PC-9 (cell line): ENCODE results near the gene FBH1. TPM values are rescaled to one million over a fixed set of nuclear protein-coding genes. Genes with fewer than 3 reads are reported as not detected.

ENCODE experiments used
- BruUV-seq: library from RNA; stranded (reverse); fragments of 400-500 nt; replicated peaks from 2 replicates; lab custom pipeline; 2021; lab: Mats Ljungman, UMichigan
- CTCF ChIA-PET: fragments of 300-600 bp; sonication (Branson Sonifier 250); formaldehyde crosslinking; loops from one replicate; lab custom pipeline; 2022; ENCODE audit warnings: antibody characterized with exemption; lab: Charles Lee
- POLR2A ChIA-PET: fragments of 300-600 bp; sonication (Branson Sonifier 250); formaldehyde crosslinking; loops from one replicate; lab custom pipeline; 2022; ENCODE audit warnings: antibody characterized with exemption; ENCODE audit not compliant: unreplicated experiment; lab: Charles Lee
- DNase-seq, 2 experiments: peaks; one replicate each; pipeline versions ENCODE4 v3.0.0 to v3.0.0-alpha.2; 2015 to 2022; ENCODE audit warnings: mixed read lengths in 1 of 2
- H2AFZ ChIP-seq: fragments of 200-600 bp; sonication (generic); 2 replicates; pipeline ENCODE4 v1.8.1; 2017; ENCODE audit warnings: antibody characterized with exemption
- H3F3A ChIP-seq: fragments of 200-600 bp; sonication (generic); 2 replicates; pipeline ENCODE4 v1.8.1; 2017; ENCODE audit warnings: antibody characterized with exemption, mild to moderate bottlenecking, low read depth; ENCODE audit not compliant: insufficient read depth
- H3K27ac ChIP-seq: fragments of 200-600 bp; sonication (generic); 2 replicates; pipeline ENCODE4 v1.6.1; 2016; ENCODE audit warnings: mixed run types
- H3K27me3 ChIP-seq: fragments of 200-600 bp; sonication (generic); 2 replicates; pipeline ENCODE4 v1.6.1; 2016; ENCODE audit warnings: low read depth, mixed run types; ENCODE audit not compliant: insufficient read depth
- H3K36me3 ChIP-seq: fragments of 200-600 bp; sonication (generic); 2 replicates; pipeline ENCODE4 v1.6.1; 2016; ENCODE audit warnings: low read depth, mixed run types
- H3K4me1 ChIP-seq: fragments of 200-600 bp; sonication (generic); replicated peaks from 2 replicates; pipeline ENCODE4 v1.6.1; 2016; ENCODE audit warnings: mixed run types; ENCODE audit not compliant: insufficient read depth
- H3K4me2 ChIP-seq: fragments of 200-600 bp; sonication (generic); 2 replicates; pipeline ENCODE4 v1.6.1; 2017; ENCODE audit warnings: mixed run types
- H3K4me3 ChIP-seq: fragments of 200-600 bp; sonication (generic); 2 replicates; pipeline ENCODE4 v1.6.1; 2016; ENCODE audit warnings: mixed run types
- H3K79me2 ChIP-seq: fragments of 200-600 bp; sonication (generic); 2 replicates; pipeline ENCODE4 v1.6.1; 2017; ENCODE audit warnings: low read depth, mixed run types
- H3K9me2 ChIP-seq: fragments of 200-600 bp; sonication (generic); 2 replicates; pipeline ENCODE4 v1.8.1; 2017; ENCODE audit warnings: mild to moderate bottlenecking; ENCODE audit not compliant: insufficient read depth
- H3K9me3 ChIP-seq: fragments of 200-600 bp; sonication (generic); 2 replicates; pipeline ENCODE4 v1.8.1; 2016; ENCODE audit warnings: low read depth; ENCODE audit not compliant: insufficient read depth
- H4K20me1 ChIP-seq: fragments of 200-600 bp; sonication (generic); 2 replicates; pipeline ENCODE4 v1.8.1; 2017; ENCODE audit not compliant: insufficient read depth
- CTCF ChIP-seq: fragments of 200-600 bp; sonication (generic); conservative IDR thresholded peaks from 2 replicates; pipeline ENCODE4 v1.6.1; 2017; ENCODE audit warnings: mixed run types, antibody characterized with exemption, mild to moderate bottlenecking, moderate library complexity
- EZH2 ChIP-seq: fragments of 200-600 bp; sonication (generic); IDR thresholded peaks from 2 replicates; pipeline ENCODE4 v1.8.0; 2017; ENCODE audit warnings: antibody characterized with exemption, low read depth
- intact Hi-C: fragments of 100-400 bp; cut with micrococcal nuclease; formaldehyde crosslinking; loops from one replicate; pipeline ENCODE4 v1.10.0; 2022; ENCODE audit not compliant: unreplicated experiment
- total RNA-seq: library from RNA; stranded (reverse); gene quantifications from 2 replicates; pipeline ENCODE4 v1.2.3, GENCODE V29; 2021

Gene FBH1
- total RNA-seq, 1 experiment from 2014 or later: 68.0 TPM

- Histone ChIP-seq H3K36me3 (no peaks in the 10 kb centered on the region), H3K9me2 (no peaks in the 10 kb centered on the region), H4K20me1 (no peaks in the 10 kb centered on the region), H2AFZ (no peak overlapping the region), H3K79me2 (peaks cover 38% of the 10 kb centered on the region), H3K9me3 (no peaks in the 10 kb centered on the region), H3F3A (no peaks in the 10 kb centered on the region), H3K27me3 (no peaks in the 10 kb centered on the region), H3K4me2 (no peak overlapping the region), H3K4me3 (no peak overlapping the region), H3K27ac (no peak overlapping the region), H3K4me1 (peaks cover 10% of the 10 kb centered on the region)
- CTCF ChIA-PET: no interaction called here
- POLR2A ChIA-PET: no interaction called here
- no peak for TF ChIP-seq EZH2
- TF ChIP-seq CTCF: no peak
- intact Hi-C loops: loop anchor here (5.0 kb wide), 2 partner anchors 194 to 509 kb away; partner anchors contain the start of gene RBM17
- DNase-seq: no peak
- BruUV-seq: no TSS peak
Observed at GRCh38 chr10:5893321-5893720, 3.3 kb downstream of the FBH1 start.

- H3K9me2 ChIP-seq: no peaks in the 10 kb centered on the region
- TF ChIP-seq EZH2: no peak
- POLR2A ChIA-PET: interaction anchor here (0.6 kb wide), 1 partner anchor 488 kb away, joined by 3 read pairs; no protein-coding TSS in a partner anchor
- no TSS peak for BruUV-seq
- no peaks in the 10 kb centered on the region for H3F3A ChIP-seq
- H3K79me2 ChIP-seq: peaks cover 31% of the 10 kb centered on the region
- CTCF ChIA-PET: no interaction called here
- no peaks in the 10 kb centered on the region for H4K20me1 ChIP-seq
- no peak for DNase-seq
- peaks cover 6% of the 10 kb centered on the region for H3K4me1 ChIP-seq
- no peak overlapping the region for H3K4me3 ChIP-seq
- intact Hi-C loops: loop anchor here (5.0 kb wide), 2 partner anchors 193 to 508 kb away; partner anchors contain the start of gene RBM17
- H2AFZ ChIP-seq: no peak overlapping the region
- no peak overlapping the region for H3K4me2 ChIP-seq
- no peak overlapping the region for H3K27ac ChIP-seq
- no peaks in the 10 kb centered on the region for H3K9me3 ChIP-seq
- H3K36me3 ChIP-seq: no peaks in the 10 kb centered on the region
- no peaks in the 10 kb centered on the region for H3K27me3 ChIP-seq
Observed at GRCh38 chr10:5894403-5894802, 4.4 kb downstream of the FBH1 start.

GRCh38 chr10:5894873-5895272, 4.8 kb downstream of the FBH1 start:
- no peaks in the 10 kb centered on the region for H3K36me3 ChIP-seq
- TF ChIP-seq EZH2: no peak
- no peak for TF ChIP-seq CTCF
- CTCF ChIA-PET: no interaction called here
- no peaks in the 10 kb centered on the region for H3K27me3 ChIP-seq
- no peak overlapping the region for H3K27ac ChIP-seq
- no peaks in the 10 kb centered on the region for H4K20me1 ChIP-seq
- no peak overlapping the region for H3K4me2 ChIP-seq
- H3K4me1 ChIP-seq: peaks cover 6% of the 10 kb centered on the region
- POLR2A ChIA-PET: no interaction called here
- H3K4me3 ChIP-seq: no peak overlapping the region
- H3K79me2 ChIP-seq: peaks cover 31% of the 10 kb centered on the region
- BruUV-seq: no TSS peak
- DNase-seq: no peak
- no peaks in the 10 kb centered on the region for H3K9me2 ChIP-seq
- no peak overlapping the region for H2AFZ ChIP-seq
- intact Hi-C loops: loop anchor here (5.0 kb wide), 2 partner anchors 192 to 507 kb away; partner anchors contain the start of gene RBM17
- no peaks in the 10 kb centered on the region for H3K9me3 ChIP-seq
- no peaks in the 10 kb centered on the region for H3F3A ChIP-seq

GRCh38 chr10:5895365-5895764, 5.3 kb downstream of the FBH1 start:
- H3K79me2 ChIP-seq: peaks cover 31% of the 10 kb centered on the region
- H3K9me3 ChIP-seq: no peaks in the 10 kb centered on the region
- H2AFZ ChIP-seq: no peak overlapping the region
- ChIA-PET CTCF (no interaction called here), POLR2A (no interaction called here)
- H3K36me3 ChIP-seq: no peaks in the 10 kb centered on the region
- H3K27me3 ChIP-seq: no peaks in the 10 kb centered on the region
- TF ChIP-seq EZH2 (no peak), CTCF (no peak)
- DNase-seq: no peak
- H3K4me3 ChIP-seq: no peak overlapping the region
- intact Hi-C loops: no loop called here
- H3K4me2 ChIP-seq: no peak overlapping the region
- no peaks in the 10 kb centered on the region for H3F3A ChIP-seq
- H3K4me1 ChIP-seq: peaks cover 6% of the 10 kb centered on the region
- H4K20me1 ChIP-seq: no peaks in the 10 kb centered on the region
- H3K9me2 ChIP-seq: no peaks in the 10 kb centered on the region
- no peak overlapping the region for H3K27ac ChIP-seq
- BruUV-seq: no TSS peak
